NCI-H524 (cell line): ENCODE measurements around the gene PACSIN1.
"Not testable (repeated sequence)": the region's sequence is repeated elsewhere in the genome, so short reads cannot be mapped to it uniquely, and the experiment has no call there.

Source experiments
- DNase-seq, 2 experiments: peaks; one replicate each; lab custom pipeline; 2025; lab: John Stamatoyannopoulos, UW

PACSIN1 gene

GRCh38 chr6:34457742-34458735 lies 7.8 kb upstream of the PACSIN1 start:
- no peak for DNase-seq

GRCh38 chr6:34459899-34460593 lies 5.8 kb upstream of the PACSIN1 start:
- peak in 1 of 2 experiments; percentile 45 for DNase-seq

GRCh38 chr6:34460796-34461507 lies 4.9 kb upstream of the PACSIN1 start:
- peak in 1 of 2 experiments; percentile 65 for DNase-seq

GRCh38 chr6:34462010-34462409 lies 3.9 kb upstream of the PACSIN1 start:
- no peak for DNase-seq

GRCh38 chr6:34462551-34462971 lies 3.3 kb upstream of the PACSIN1 start:
- DNase-seq: peak; percentile 69 to 73

GRCh38 chr6:34463299-34463698 lies 2.6 kb upstream of the PACSIN1 start:
- DNase-seq: no peak

GRCh38 chr6:34463849-34464248 lies 2.0 kb upstream of the PACSIN1 start:
- DNase-seq: no peak

- no peak for DNase-seq
These were observed 638 bp downstream of the PACSIN1 start for GRCh38 chr6:34466242-34467185.

- DNase-seq: no peak
These were observed 2.6 kb downstream of the PACSIN1 start for GRCh38 chr6:34468378-34468892.

GRCh38 chr6:34469499-34469898 lies 3.6 kb downstream of the PACSIN1 start:
- DNase-seq: no peak

GRCh38 chr6:34472425-34472824 lies 6.5 kb downstream of the PACSIN1 start:
- no peak for DNase-seq

- no peak for DNase-seq
These were observed 8.1 kb downstream of the PACSIN1 start for GRCh38 chr6:34473967-34474366.

- no peak for DNase-seq
These were observed 8.9 kb downstream of the PACSIN1 start for GRCh38 chr6:34474754-34475153.

- DNase-seq: no peak
These were observed 9.4 kb downstream of the PACSIN1 start for GRCh38 chr6:34475238-34475682.

GRCh38 chr6:34475767-34476328 lies 10.0 kb downstream of the PACSIN1 start:
- DNase-seq: no peak

- DNase-seq: peak; percentile 74 to 89
These were observed 10.6 kb downstream of the PACSIN1 start for GRCh38 chr6:34476447-34476846.

GRCh38 chr6:34476921-34477320 lies 11.0 kb downstream of the PACSIN1 start:
- DNase-seq: no peak

GRCh38 chr6:34478796-34479195 lies 12.9 kb downstream of the PACSIN1 start:
- DNase-seq: peak in 1 of 2 experiments; percentile 35

GRCh38 chr6:34483781-34484180 lies 17.9 kb downstream of the PACSIN1 start:
- not testable (repeated sequence) for DNase-seq

GRCh38 chr6:34484391-34484790 lies 18.5 kb downstream of the PACSIN1 start:
- DNase-seq: no peak
